PC-9 (cell line): ENCODE data around the gene PLAGL1. TPM values are rescaled to one million over a fixed set of nuclear protein-coding genes. Genes with fewer than 3 reads are reported as not detected.

Experiments used
- BruUV-seq: library from RNA; stranded (reverse); fragments of 400-500 nt; replicated peaks from 2 replicates; lab custom pipeline; 2021; lab: Mats Ljungman, UMichigan
- CTCF ChIA-PET: fragments of 300-600 bp; sonication (Branson Sonifier 250); formaldehyde crosslinking; loops from one replicate; lab custom pipeline; 2022; ENCODE audit warnings: antibody characterized with exemption; lab: Charles Lee
- POLR2A ChIA-PET: fragments of 300-600 bp; sonication (Branson Sonifier 250); formaldehyde crosslinking; loops from one replicate; lab custom pipeline; 2022; ENCODE audit warnings: antibody characterized with exemption; ENCODE audit not compliant: unreplicated experiment; lab: Charles Lee
- DNase-seq, 2 experiments: peaks; one replicate each; pipeline versions ENCODE4 v3.0.0 to v3.0.0-alpha.2; 2015 to 2022; ENCODE audit warnings: mixed read lengths in 1 of 2
- H2AFZ ChIP-seq: fragments of 200-600 bp; sonication (generic); 2 replicates; pipeline ENCODE4 v1.8.1; 2017; ENCODE audit warnings: antibody characterized with exemption
- H3F3A ChIP-seq: fragments of 200-600 bp; sonication (generic); 2 replicates; pipeline ENCODE4 v1.8.1; 2017; ENCODE audit warnings: antibody characterized with exemption, mild to moderate bottlenecking, low read depth; ENCODE audit not compliant: insufficient read depth
- H3K27ac ChIP-seq: fragments of 200-600 bp; sonication (generic); 2 replicates; pipeline ENCODE4 v1.6.1; 2016; ENCODE audit warnings: mixed run types
- H3K27me3 ChIP-seq: fragments of 200-600 bp; sonication (generic); 2 replicates; pipeline ENCODE4 v1.6.1; 2016; ENCODE audit warnings: low read depth, mixed run types; ENCODE audit not compliant: insufficient read depth
- H3K36me3 ChIP-seq: fragments of 200-600 bp; sonication (generic); 2 replicates; pipeline ENCODE4 v1.6.1; 2016; ENCODE audit warnings: low read depth, mixed run types
- H3K4me1 ChIP-seq: fragments of 200-600 bp; sonication (generic); replicated peaks from 2 replicates; pipeline ENCODE4 v1.6.1; 2016; ENCODE audit warnings: mixed run types; ENCODE audit not compliant: insufficient read depth
- H3K4me2 ChIP-seq: fragments of 200-600 bp; sonication (generic); 2 replicates; pipeline ENCODE4 v1.6.1; 2017; ENCODE audit warnings: mixed run types
- H3K4me3 ChIP-seq: fragments of 200-600 bp; sonication (generic); 2 replicates; pipeline ENCODE4 v1.6.1; 2016; ENCODE audit warnings: mixed run types
- H3K79me2 ChIP-seq: fragments of 200-600 bp; sonication (generic); 2 replicates; pipeline ENCODE4 v1.6.1; 2017; ENCODE audit warnings: low read depth, mixed run types
- H3K9me2 ChIP-seq: fragments of 200-600 bp; sonication (generic); 2 replicates; pipeline ENCODE4 v1.8.1; 2017; ENCODE audit warnings: mild to moderate bottlenecking; ENCODE audit not compliant: insufficient read depth
- H3K9me3 ChIP-seq: fragments of 200-600 bp; sonication (generic); 2 replicates; pipeline ENCODE4 v1.8.1; 2016; ENCODE audit warnings: low read depth; ENCODE audit not compliant: insufficient read depth
- H4K20me1 ChIP-seq: fragments of 200-600 bp; sonication (generic); 2 replicates; pipeline ENCODE4 v1.8.1; 2017; ENCODE audit not compliant: insufficient read depth
- EZH2 ChIP-seq: fragments of 200-600 bp; sonication (generic); IDR thresholded peaks from 2 replicates; pipeline ENCODE4 v1.8.0; 2017; ENCODE audit warnings: antibody characterized with exemption, low read depth
- intact Hi-C: fragments of 100-400 bp; cut with micrococcal nuclease; formaldehyde crosslinking; loops from one replicate; pipeline ENCODE4 v1.10.0; 2022; ENCODE audit not compliant: unreplicated experiment
- total RNA-seq: library from RNA; stranded (reverse); gene quantifications from 2 replicates; pipeline ENCODE4 v1.2.3, GENCODE V29; 2021
- TF ChIP-seq, protein P1 (sequence below): fragments of 200-600 bp; sonication (generic); conservative IDR thresholded peaks from 2 replicates; pipeline ENCODE4 v1.6.1; 2017; ENCODE audit warnings: mixed run types, antibody characterized with exemption, mild to moderate bottlenecking, moderate library complexity

Gene PLAGL1
- total RNA-seq, 1 experiment from 2014 or later: 8.3 TPM

- no peaks in the 10 kb centered on the region for H3K79me2 ChIP-seq
- POLR2A ChIA-PET: interaction anchor here (0.6 kb wide), 1 partner anchor 133 kb away, joined by 3 read pairs; the partner anchor contains the start of gene SF3B5
- TF ChIP-seq, protein P1, sequence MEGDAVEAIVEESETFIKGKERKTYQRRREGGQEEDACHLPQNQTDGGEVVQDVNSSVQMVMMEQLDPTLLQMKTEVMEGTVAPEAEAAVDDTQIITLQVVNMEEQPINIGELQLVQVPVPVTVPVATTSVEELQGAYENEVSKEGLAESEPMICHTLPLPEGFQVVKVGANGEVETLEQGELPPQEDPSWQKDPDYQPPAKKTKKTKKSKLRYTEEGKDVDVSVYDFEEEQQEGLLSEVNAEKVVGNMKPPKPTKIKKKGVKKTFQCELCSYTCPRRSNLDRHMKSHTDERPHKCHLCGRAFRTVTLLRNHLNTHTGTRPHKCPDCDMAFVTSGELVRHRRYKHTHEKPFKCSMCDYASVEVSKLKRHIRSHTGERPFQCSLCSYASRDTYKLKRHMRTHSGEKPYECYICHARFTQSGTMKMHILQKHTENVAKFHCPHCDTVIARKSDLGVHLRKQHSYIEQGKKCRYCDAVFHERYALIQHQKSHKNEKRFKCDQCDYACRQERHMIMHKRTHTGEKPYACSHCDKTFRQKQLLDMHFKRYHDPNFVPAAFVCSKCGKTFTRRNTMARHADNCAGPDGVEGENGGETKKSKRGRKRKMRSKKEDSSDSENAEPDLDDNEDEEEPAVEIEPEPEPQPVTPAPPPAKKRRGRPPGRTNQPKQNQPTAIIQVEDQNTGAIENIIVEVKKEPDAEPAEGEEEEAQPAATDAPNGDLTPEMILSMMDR: peak; percentile 58
- TF ChIP-seq EZH2: no peak
- H3K4me2 ChIP-seq: peak overlapping the region; percentile 33; the same call in 1 of the 2 replicates
- no peak overlapping the region for H2AFZ ChIP-seq
- H3K9me3 ChIP-seq: no peaks in the 10 kb centered on the region
- no peak overlapping the region for H3K27ac ChIP-seq
- peaks cover 18% of the 10 kb centered on the region for H3K4me1 ChIP-seq
- DNase-seq: peak; percentile 7 to 68
- no peaks in the 10 kb centered on the region for H4K20me1 ChIP-seq
- CTCF ChIA-PET: no interaction called here
- H3F3A ChIP-seq: peaks cover 6% of the 10 kb centered on the region; the same call in 1 of the 2 replicates
- intact Hi-C loops: no loop called here
- no peaks in the 10 kb centered on the region for H3K36me3 ChIP-seq
- no peaks in the 10 kb centered on the region for H3K27me3 ChIP-seq
- no peak overlapping the region for H3K4me3 ChIP-seq
- no peaks in the 10 kb centered on the region for H3K9me2 ChIP-seq
- no TSS peak for BruUV-seq
These were observed 45.9 kb downstream of the PLAGL1 start for GRCh38 chr6:143961886-143962878.

- Histone ChIP-seq H3K9me2 (no peaks in the 10 kb centered on the region), H4K20me1 (no peaks in the 10 kb centered on the region), H3K27me3 (no peaks in the 10 kb centered on the region), H3K27ac (no peak overlapping the region), H3K4me2 (no peak overlapping the region), H3F3A (peaks cover 6% of the 10 kb centered on the region; the same call in 1 of the 2 replicates), H3K36me3 (no peaks in the 10 kb centered on the region), H3K4me3 (no peak overlapping the region), H3K79me2 (no peaks in the 10 kb centered on the region), H2AFZ (no peak overlapping the region), H3K9me3 (no peaks in the 10 kb centered on the region), H3K4me1 (peaks cover 18% of the 10 kb centered on the region)
- BruUV-seq: no TSS peak
- TF ChIP-seq, protein P1: no peak
- no peak for TF ChIP-seq EZH2
- no peak for DNase-seq
- ChIA-PET POLR2A (no interaction called here), CTCF (no interaction called here)
- intact Hi-C loops: no loop called here
These were observed 47.0 kb downstream of the PLAGL1 start for GRCh38 chr6:143961066-143961465.

DNA sequence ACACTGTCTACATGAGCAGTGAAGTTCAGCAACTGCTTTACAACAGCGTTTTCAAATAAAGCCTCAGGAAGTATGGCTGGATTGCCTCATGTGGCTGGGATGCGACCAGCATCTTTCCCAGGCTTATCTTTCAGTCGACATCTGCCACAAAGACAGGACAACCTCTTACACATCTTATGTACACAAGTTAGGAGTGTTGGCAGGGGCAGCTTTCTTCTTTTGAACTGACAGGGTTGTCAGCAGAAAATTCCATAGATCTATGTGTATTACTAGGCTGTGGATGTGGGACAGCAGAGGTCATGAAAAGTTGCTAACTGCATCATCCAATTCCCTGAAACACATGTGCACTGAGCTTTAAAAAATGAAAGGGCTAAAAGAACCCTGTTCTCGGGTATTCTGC, 48.1 kb downstream of the PLAGL1 start:
- no peak for TF ChIP-seq EZH2
- TF ChIP-seq, protein P1: no peak
- BruUV-seq: no TSS peak
- no peak overlapping the region for H3K27ac ChIP-seq
- H3K9me2 ChIP-seq: no peaks in the 10 kb centered on the region
- H3F3A ChIP-seq: peaks cover 6% of the 10 kb centered on the region; the same call in 1 of the 2 replicates
- no peaks in the 10 kb centered on the region for H4K20me1 ChIP-seq
- no peaks in the 10 kb centered on the region for H3K27me3 ChIP-seq
- no peak for DNase-seq
- intact Hi-C loops: no loop called here
- CTCF ChIA-PET: no interaction called here
- H2AFZ ChIP-seq: no peak overlapping the region
- no peaks in the 10 kb centered on the region for H3K79me2 ChIP-seq
- H3K36me3 ChIP-seq: no peaks in the 10 kb centered on the region
- H3K4me2 ChIP-seq: no peak overlapping the region
- POLR2A ChIA-PET: interaction anchor here (0.6 kb wide), 1 partner anchor 1281 kb away, joined by 4 read pairs; no protein-coding TSS in a partner anchor
- no peaks in the 10 kb centered on the region for H3K9me3 ChIP-seq
- peaks cover 18% of the 10 kb centered on the region for H3K4me1 ChIP-seq
- H3K4me3 ChIP-seq: no peak overlapping the region
